H1 (cell line): Measurements from ENCODE around the gene ELL2. TPM values are rescaled to one million over a fixed set of nuclear protein-coding genes. Genes with fewer than 3 reads are reported as not detected.
A peak's percentile ranks its signal among the peaks of the same experiment; 100 is the strongest.

Source experiments
- CTCF ChIA-PET: fragments of 300-600 bp; sonication (Branson Sonifier 250); formaldehyde crosslinking; loops from one replicate; lab custom pipeline; 2021; ENCODE audit not compliant: partially characterized antibody; lab: Charles Lee
- POLR2A ChIA-PET: fragments of 300-600 bp; sonication (Branson Sonifier 250); formaldehyde crosslinking; loops from one replicate; lab custom pipeline; 2021; ENCODE audit warnings: inconsistent platforms; ENCODE audit not compliant: partially characterized antibody; lab: Charles Lee
- DNase-seq, 2 experiments: peaks; one replicate each; pipeline versions ENCODE4 v3.0.0 to v3.0.0-alpha.2; 2010 to 2022; ENCODE audit warnings: low spot score in 2 of 2, low read depth in 1 of 2, mixed read lengths in 1 of 2
- FAIRE-seq: peaks from 2 replicates; lab custom pipeline; 2011; peaks lifted over from hg19 to GRCh38; lab: Jason Lieb, UNC
- H2AFZ ChIP-seq: 2 replicates; pipeline ENCODE4 v1.8.1; 2012; ENCODE audit warnings: low read length, inconsistent platforms
- H2AK5ac ChIP-seq: 2 replicates; pipeline ENCODE4 v1.6.1; 2013; ENCODE audit warnings: low read depth, low read length
- H2BK120ac ChIP-seq: replicated peaks from 2 replicates; pipeline ENCODE3; 2013; ENCODE audit warnings: low read depth, low read length, inconsistent platforms
- H2BK12ac ChIP-seq: 2 replicates; pipeline ENCODE4 v1.6.1; 2013; ENCODE audit warnings: low read depth, low read length
- H2BK15ac ChIP-seq: 2 replicates; pipeline ENCODE4 v1.6.1; 2013; ENCODE audit warnings: low read length
- H2BK20ac ChIP-seq: 2 replicates; pipeline ENCODE4 v1.6.1; 2013; ENCODE audit warnings: low read length
- H2BK5ac ChIP-seq: 2 replicates; pipeline ENCODE4 v1.6.1; 2013; ENCODE audit warnings: low read depth, low read length
- H3K14ac ChIP-seq: 2 replicates; pipeline ENCODE4 v1.6.1; 2013; ENCODE audit warnings: inconsistent platforms; ENCODE audit not compliant: insufficient read length
- H3K18ac ChIP-seq: 2 replicates; pipeline ENCODE4 v1.6.1; 2013; ENCODE audit warnings: low read length; ENCODE audit errors: extremely low read depth
- H3K23ac ChIP-seq: 2 replicates; pipeline ENCODE4 v1.6.1; 2013; ENCODE audit warnings: inconsistent platforms; ENCODE audit not compliant: insufficient read length
- H3K23me2 ChIP-seq: 2 replicates; pipeline ENCODE4 v1.6.1; 2013; ENCODE audit warnings: low read depth, low read length
- H3K27ac ChIP-seq: 2 replicates; pipeline ENCODE4 v1.6.1; 2011; ENCODE audit warnings: low read depth, low read length, inconsistent platforms
- H3K27me3 ChIP-seq, 4 experiments: replicated peaks in 1 of 4; 1 replicate in 1 of 4; 2 replicates in 3 of 4; pipeline versions ENCODE4 v1.6.1 to v1.8.1; 2011 to 2013; ENCODE audit warnings: low read length in 3 of 4, mild to moderate bottlenecking in 3 of 4, inconsistent platforms in 2 of 4, mixed read lengths in 2 of 4, moderate library complexity in 1 of 4; ENCODE audit not compliant: control insufficient read depth in 3 of 4, insufficient read depth in 3 of 4; ENCODE audit errors: extremely low read depth in 1 of 4
- H3K36me3 ChIP-seq, 4 experiments: 2 replicates each; pipeline versions ENCODE4 v1.6.1 to v1.8.1; 2011 to 2013; ENCODE audit warnings: mild to moderate bottlenecking in 4 of 4, low read length in 3 of 4, moderate library complexity in 2 of 4, control low read depth in 1 of 4, inconsistent platforms in 1 of 4; ENCODE audit not compliant: insufficient read depth in 4 of 4, control insufficient read depth in 2 of 4
- H3K4ac ChIP-seq: replicated peaks from 2 replicates; pipeline ENCODE3; 2013; ENCODE audit warnings: low read length, low read depth, mixed read lengths, inconsistent platforms; ENCODE audit not compliant: insufficient read length
- H3K4me1 ChIP-seq, 4 experiments: replicated peaks in 1 of 4; 1 replicate in 1 of 4; 2 replicates in 3 of 4; pipeline versions ENCODE4 v1.6.1 to v1.8.1; 2011 to 2013; ENCODE audit warnings: low read length in 3 of 4, inconsistent platforms in 2 of 4, mixed read lengths in 1 of 4; ENCODE audit not compliant: insufficient read depth in 4 of 4, control insufficient read depth in 3 of 4
- H3K4me2 ChIP-seq, 2 experiments: 2 replicates each; pipeline versions ENCODE4 v1.6.1 to v1.8.1; 2011 to 2013; ENCODE audit warnings: low read depth in 2 of 2, low read length in 2 of 2, control low read depth in 1 of 2, inconsistent platforms in 1 of 2, mild to moderate bottlenecking in 1 of 2; ENCODE audit not compliant: insufficient read depth in 1 of 2
- H3K4me3 ChIP-seq, 4 experiments: fragments of 200-600, 300-600 bp in 1 of 4; sonication (generic), shearing (Covaris generic), sonication (Bioruptor Twin) in 1 of 4; 2 replicates each; pipeline versions ENCODE4 v1.5.1 to v1.8.1; 2011 to 2016; ENCODE audit warnings: low read length in 4 of 4, low read depth in 3 of 4, control low read depth in 2 of 4, inconsistent platforms in 2 of 4, mild to moderate bottlenecking in 2 of 4, mixed read lengths in 1 of 4, moderate library complexity in 1 of 4; ENCODE audit not compliant: insufficient read depth in 2 of 4; ENCODE audit errors: extremely low read depth in 1 of 4
- H3K56ac ChIP-seq: replicated peaks from 2 replicates; pipeline ENCODE3; 2013; ENCODE audit warnings: low read depth, mild to moderate bottlenecking, mixed read lengths, low read length, inconsistent platforms; ENCODE audit not compliant: insufficient read length
- H3K79me1 ChIP-seq: 2 replicates; pipeline ENCODE4 v1.6.1; 2013; ENCODE audit warnings: low read depth, low read length, control low read depth
- H3K79me2 ChIP-seq, 2 experiments: 2 replicates each; pipeline versions ENCODE4 v1.6.1 to v1.8.1; 2012 to 2013; ENCODE audit warnings: low read length in 2 of 2, mild to moderate bottlenecking in 2 of 2, inconsistent platforms in 1 of 2; ENCODE audit not compliant: insufficient read depth in 2 of 2, control insufficient read depth in 1 of 2
- H3K9ac ChIP-seq, 4 experiments: replicated peaks in 1 of 4; 1 replicate in 1 of 4; 2 replicates in 3 of 4; pipeline versions ENCODE4 v1.6.1 to v1.8.1; 2011 to 2013; ENCODE audit warnings: low read depth in 3 of 4, low read length in 3 of 4, control low read depth in 2 of 4, mild to moderate bottlenecking in 2 of 4, moderate library complexity in 2 of 4, inconsistent platforms in 1 of 4; ENCODE audit errors: extremely low read depth in 1 of 4
- H3K9me3 ChIP-seq, 2 experiments: 2 replicates each; pipeline versions ENCODE4 v1.6.1 to v1.8.1; 2012 to 2013; ENCODE audit warnings: mild to moderate bottlenecking in 2 of 2, moderate library complexity in 2 of 2, control low read depth in 1 of 2, inconsistent platforms in 1 of 2, low read depth in 1 of 2, low read length in 1 of 2, mixed read lengths in 1 of 2; ENCODE audit not compliant: insufficient read depth in 2 of 2
- H4K20me1 ChIP-seq, 2 experiments: replicated peaks in 1 of 2; 2 replicates each; pipeline versions ENCODE3 to v1.8.1; 2011 to 2013; ENCODE audit warnings: inconsistent platforms in 2 of 2, low read length in 2 of 2, mild to moderate bottlenecking in 1 of 2; ENCODE audit not compliant: insufficient read depth in 2 of 2, control insufficient read depth in 1 of 2
- H4K5ac ChIP-seq: 2 replicates; pipeline ENCODE4 v1.6.1; 2013; ENCODE audit warnings: low read length, low read depth, mixed read lengths, inconsistent platforms; ENCODE audit not compliant: insufficient read length
- H4K8ac ChIP-seq: 2 replicates; pipeline ENCODE4 v1.8.0; 2013; ENCODE audit warnings: mild to moderate bottlenecking, moderate library complexity, low read length, inconsistent platforms; ENCODE audit not compliant: insufficient read depth; ENCODE audit errors: extremely low read depth
- H4K91ac ChIP-seq: replicated peaks from 2 replicates; pipeline ENCODE3; 2013; ENCODE audit warnings: low read length, mixed read lengths, inconsistent platforms; ENCODE audit not compliant: insufficient read length
- CBX8 ChIP-seq: fragments of 300-800, 300-1000 bp; sonication (generic); IDR thresholded peaks from 2 replicates; pipeline ENCODE4 v1.7.1; 2016; ENCODE audit warnings: low read depth, low read length, borderline replicate concordance
- CEBPB ChIP-seq: IDR thresholded peaks from 2 replicates; pipeline ENCODE4 v1.6.1; 2012; ENCODE audit warnings: low read depth, low read length
- EGR1 ChIP-seq: IDR thresholded peaks from 2 replicates; pipeline ENCODE4 v1.6.1; 2011; ENCODE audit warnings: low read depth, low read length, borderline replicate concordance
- POLR2AphosphoS5 ChIP-seq: IDR thresholded peaks from 2 replicates; pipeline ENCODE4 v1.6.1; 2011; ENCODE audit warnings: low read depth, low read length
- SIRT6 ChIP-seq: IDR thresholded peaks from one replicate; pipeline ENCODE4 v1.7.1; 2012; ENCODE audit warnings: low read length, inconsistent platforms
- WGBS, 2 experiments: shearing (Covaris generic) in 1 of 2; methylation state at CpG; one replicate each; pipeline versions ENCODE4 v1.1.6 to v1.1.7; 2013 to 2015; ENCODE audit warnings: low lambda C conversion rate in 2 of 2, mixed read lengths in 2 of 2, inconsistent platforms in 1 of 2, low coverage in 1 of 2, missing lambda C conversion rate in 1 of 2; ENCODE audit not compliant: insufficient replicate concordance in 2 of 2, insufficient coverage in 1 of 2, insufficient read length in 1 of 2; ENCODE audit errors: extremely low coverage in 1 of 2, missing lambda C conversion rate in 1 of 2; 5-methylcytosine and 5-hydroxymethylcytosine counted together
- polyA plus RNA-seq, 7 experiments: library from polyadenylated mRNA; depleted of rRNA in 3 of 7; stranded (reverse) in 5 of 7; unstranded in 2 of 7; fragments of >200 nt in 5 of 7; fragments of 200-250 nt in 2 of 7; gene quantifications; 1 replicate in 5 of 7; 2 replicates in 1 of 7; 4 replicates in 1 of 7; pipeline versions ENCODE4 v1.2.1 to v1.2.3, GENCODE V29; 2011 to 2013; ENCODE audit warnings: missing spikeins in 2 of 7, mixed read lengths in 2 of 7
- total RNA-seq: library from RNA; stranded (reverse); fragmentation: NEBNext Ultra II Directional; extraction: Animal tissue kit (Norgen Biotek cat#: 25700); gene quantifications from 2 replicates; pipeline ENCODE4 v1.2.1, GENCODE V29; 2021
- TF ChIP-seq, protein P1 (sequence below): IDR thresholded peaks from 2 replicates; pipeline ENCODE4 v1.6.1; 2011; ENCODE audit warnings: low read depth, mild to moderate bottlenecking, low read length; ENCODE audit not compliant: insufficient read depth
- TF ChIP-seq, protein P2 (sequence below), 3 experiments: IDR thresholded peaks; 1 replicate in 2 of 3; 2 replicates in 1 of 3; pipeline versions ENCODE4 v1.5.1 to v1.6.1; 2011; ENCODE audit warnings: low read length in 3 of 3, mild to moderate bottlenecking in 3 of 3, inconsistent platforms in 2 of 3, low read depth in 1 of 3, moderate library complexity in 1 of 3; ENCODE audit not compliant: insufficient read depth in 1 of 3; ENCODE audit errors: control extremely low read depth in 1 of 3

Gene ELL2
- total and polyA plus RNA-seq, 2 of the 8 experiments (the other 6 are each of a cell fraction or from before 2014, with no cell fraction given): 6.3 to 29.4 TPM

DNA sequence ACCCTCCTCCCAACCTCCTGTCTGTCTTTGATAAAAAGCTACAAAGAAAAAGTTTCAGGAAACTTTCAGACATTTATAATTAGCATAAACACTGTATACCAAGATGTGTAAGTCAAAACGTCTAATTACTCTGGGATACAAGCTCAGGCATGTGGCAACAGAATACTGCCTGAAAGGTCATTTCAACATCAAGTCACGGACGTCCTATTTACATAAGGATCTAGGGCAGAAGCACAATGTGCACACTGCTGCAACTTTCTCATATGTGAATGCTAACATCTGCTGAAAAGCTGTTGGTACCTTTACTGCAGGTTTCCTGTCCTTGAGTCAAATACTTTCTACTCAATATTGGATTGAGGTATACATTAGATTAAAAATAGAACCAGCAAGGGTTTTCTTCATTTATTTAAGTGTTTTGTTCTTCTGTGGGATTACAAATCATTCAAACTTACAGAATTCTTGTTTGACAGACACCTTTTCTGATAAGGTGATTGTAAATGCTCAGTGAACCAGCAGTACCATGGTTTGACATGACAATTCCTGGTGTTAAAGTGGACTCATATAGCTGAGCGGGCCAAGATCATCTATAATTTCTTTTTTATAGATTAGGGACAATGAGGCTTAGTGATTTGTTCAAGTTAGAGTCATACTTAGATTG is 36.8 kb downstream of the ELL2 start:
- no peak overlapping the region for H2BK12ac ChIP-seq
- no peaks in the 10 kb centered on the region for H3K9me3 ChIP-seq
- H3K14ac ChIP-seq: no peak overlapping the region
- FAIRE-seq (no peak), DNase-seq (no peak)
- no peak overlapping the region for H4K8ac ChIP-seq
- no peaks in the 10 kb centered on the region for H3K27me3 ChIP-seq
- H3K23ac ChIP-seq: no peak overlapping the region
- H3K36me3 ChIP-seq: no peaks in the 10 kb centered on the region
- H3K4me2 ChIP-seq: no peak overlapping the region
- no peaks in the 10 kb centered on the region for H4K20me1 ChIP-seq
- no peak overlapping the region for H3K4ac ChIP-seq
- H3K9ac ChIP-seq: no peak overlapping the region
- H3K4me1 ChIP-seq: no peaks in the 10 kb centered on the region; a peak in 1 of 7 replicates
- no peak overlapping the region for H3K56ac ChIP-seq
- no peak for TF ChIP-seq CEBPB
- no peak for TF ChIP-seq POLR2AphosphoS5
- TF ChIP-seq, protein P1, sequence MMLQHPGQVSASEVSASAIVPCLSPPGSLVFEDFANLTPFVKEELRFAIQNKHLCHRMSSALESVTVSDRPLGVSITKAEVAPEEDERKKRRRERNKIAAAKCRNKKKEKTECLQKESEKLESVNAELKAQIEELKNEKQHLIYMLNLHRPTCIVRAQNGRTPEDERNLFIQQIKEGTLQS: no peak
- TF ChIP-seq EGR1: no peak
- TF ChIP-seq CBX8: no peak
- TF ChIP-seq SIRT6: no peak
- TF ChIP-seq, protein P2, sequence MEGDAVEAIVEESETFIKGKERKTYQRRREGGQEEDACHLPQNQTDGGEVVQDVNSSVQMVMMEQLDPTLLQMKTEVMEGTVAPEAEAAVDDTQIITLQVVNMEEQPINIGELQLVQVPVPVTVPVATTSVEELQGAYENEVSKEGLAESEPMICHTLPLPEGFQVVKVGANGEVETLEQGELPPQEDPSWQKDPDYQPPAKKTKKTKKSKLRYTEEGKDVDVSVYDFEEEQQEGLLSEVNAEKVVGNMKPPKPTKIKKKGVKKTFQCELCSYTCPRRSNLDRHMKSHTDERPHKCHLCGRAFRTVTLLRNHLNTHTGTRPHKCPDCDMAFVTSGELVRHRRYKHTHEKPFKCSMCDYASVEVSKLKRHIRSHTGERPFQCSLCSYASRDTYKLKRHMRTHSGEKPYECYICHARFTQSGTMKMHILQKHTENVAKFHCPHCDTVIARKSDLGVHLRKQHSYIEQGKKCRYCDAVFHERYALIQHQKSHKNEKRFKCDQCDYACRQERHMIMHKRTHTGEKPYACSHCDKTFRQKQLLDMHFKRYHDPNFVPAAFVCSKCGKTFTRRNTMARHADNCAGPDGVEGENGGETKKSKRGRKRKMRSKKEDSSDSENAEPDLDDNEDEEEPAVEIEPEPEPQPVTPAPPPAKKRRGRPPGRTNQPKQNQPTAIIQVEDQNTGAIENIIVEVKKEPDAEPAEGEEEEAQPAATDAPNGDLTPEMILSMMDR (IDR thresholded peaks at IDR 0.05; ENCODE audit: control extremely low read depth in 1 of 3, insufficient read depth in 1 of 3, low read depth in 1 of 3, low read length in 3 of 3): no peak
- H3K18ac ChIP-seq: no peak overlapping the region
- ChIA-PET CTCF (interaction anchor here (0.6 to 0.9 kb wide), 3 partner anchors 10 to 12 kb away, joined by 3 read pairs; no protein-coding TSS in a partner anchor), POLR2A (interaction anchor here (1.2 kb wide), 1 partner anchor 24 kb away, joined by 3 read pairs; no protein-coding TSS in a partner anchor)
- no peak overlapping the region for H2BK20ac ChIP-seq
- no peak overlapping the region for H3K27ac ChIP-seq
- H3K23me2 ChIP-seq: no peaks in the 10 kb centered on the region
- H2BK15ac ChIP-seq: no peak overlapping the region
- H3K79me2 ChIP-seq: no peaks in the 10 kb centered on the region
- no peak overlapping the region for H2AFZ ChIP-seq
- H3K79me1 ChIP-seq: no peaks in the 10 kb centered on the region
- peak overlapping the region; percentile 35 for H4K91ac ChIP-seq
- H2BK120ac ChIP-seq: no peak overlapping the region
- no peak overlapping the region for H2AK5ac ChIP-seq
- H2BK5ac ChIP-seq: no peak overlapping the region
- WGBS, 2 experiments: 87% methylated on average over 4 of the region's 4 CpGs; no CpG with 5 or more reads in 1 of the 2 experiments
- no peak overlapping the region for H3K4me3 ChIP-seq
- H4K5ac ChIP-seq: no peak overlapping the region
